ENCODE measurements around the gene STPG1.

Gene STPG1

GRCh38 chr1:24329331-24329730, 84.3 kb downstream of the STPG1 start:
- ChIA-PET POLR2A (no interaction called here), CTCF (interaction anchor here (1.0 kb wide), 1 partner anchor 8 kb away, joined by 3 read pairs; no protein-coding TSS in a partner anchor)
- DNase-seq (ENCODE audit: extremely low spot score): no peak
- TF ChIP-seq CTCF (IDR thresholded peaks at IDR 0.05; ENCODE audit: control extremely low read depth, extremely low read depth, low read depth, missing control alignments): no peak

- TF ChIP-seq CTCF (IDR thresholded peaks at IDR 0.05; ENCODE audit: control extremely low read depth, extremely low read depth, low read depth, missing control alignments): no peak
- CTCF ChIA-PET: no interaction called here
Observed at GRCh38 chr1:24327891-24328290, 85.7 kb downstream of the STPG1 start.

GRCh38 chr1:24327486-24327885, 86.1 kb downstream of the STPG1 start:
- ChIA-PET POLR2A (no interaction called here), CTCF (no interaction called here)
- TF ChIP-seq CTCF (IDR thresholded peaks at IDR 0.05; ENCODE audit: control extremely low read depth, extremely low read depth, low read depth, missing control alignments): no peak
- DNase-seq (ENCODE audit: extremely low spot score): no peak

More at GRCh38 chr1:24327891-24328290, 85.7 kb downstream of the STPG1 start:
- DNase-seq (ENCODE audit: extremely low spot score): no peak
- POLR2A ChIA-PET: no interaction called here

- DNase-seq (ENCODE audit: extremely low spot score): no peak
- ChIA-PET POLR2A (interaction anchor here (0.6 kb wide), 1 partner anchor 138 kb away, joined by 3 read pairs; no protein-coding TSS in a partner anchor), CTCF (interaction anchor here (2.5 to 3.5 kb wide), 2 partner anchors 66 to 127 kb away, joined by 8 to 12 read pairs; no protein-coding TSS in a partner anchor)
- TF ChIP-seq CTCF (IDR thresholded peaks at IDR 0.05; ENCODE audit: control extremely low read depth, extremely low read depth, low read depth, missing control alignments): no peak
Observed at GRCh38 chr1:24325587-24326449, 87.8 kb downstream of the STPG1 start.

- ChIA-PET POLR2A (interaction anchor here (0.6 kb wide), 1 partner anchor 137 kb away, joined by 3 read pairs; no protein-coding TSS in a partner anchor), CTCF (interaction anchor here (2.5 to 3.5 kb wide), 2 partner anchors 67 to 126 kb away, joined by 8 to 12 read pairs; no protein-coding TSS in a partner anchor)
- TF ChIP-seq CTCF (IDR thresholded peaks at IDR 0.05; ENCODE audit: control extremely low read depth, extremely low read depth, low read depth, missing control alignments): no peak
- no peak for DNase-seq (ENCODE audit: extremely low spot score)
Observed at GRCh38 chr1:24324903-24325302, 88.7 kb downstream of the STPG1 start.

GRCh38 chr1:24323281-24323680, 90.3 kb downstream of the STPG1 start:
- ChIA-PET POLR2A (interaction anchor here (0.6 kb wide), 1 partner anchor 1296 kb away, joined by 4 read pairs; no protein-coding TSS in a partner anchor), CTCF (interaction anchor here (1.2 to 3.5 kb wide), 2 partner anchors 68 to 70 kb away, joined by 3 to 12 read pairs; no protein-coding TSS in a partner anchor)
- TF ChIP-seq CTCF (IDR thresholded peaks at IDR 0.05; ENCODE audit: control extremely low read depth, extremely low read depth, low read depth, missing control alignments): no peak
- DNase-seq (ENCODE audit: extremely low spot score): no peak

Data from GM10248 (cell line).